ACC112 (cell line): Measurements from ENCODE around the gene CHERP.

Experiments
- H2AFZ ChIP-seq: fragments of 200-600 bp; sonication (generic); one replicate; pipeline ENCODE4 v1.6.0; 2017; ENCODE audit warnings: antibody characterized with exemption, low read length; ENCODE audit not compliant: unreplicated experiment
- H3K27ac ChIP-seq: fragments of 200-600 bp; sonication (generic); 2 replicates; pipeline ENCODE4 v1.5.1; 2014; ENCODE audit warnings: low read depth, mild to moderate bottlenecking, antibody characterized with exemption, low read length, moderate library complexity
- H3K27me3 ChIP-seq: fragments of 200-600 bp; sonication (generic); 2 replicates; pipeline ENCODE4 v1.6.1; 2014; ENCODE audit warnings: mild to moderate bottlenecking, antibody characterized with exemption, low read length, moderate library complexity, mixed read lengths; ENCODE audit not compliant: insufficient read depth
- H3K36me3 ChIP-seq: fragments of 200-600 bp; sonication (generic); 2 replicates; pipeline ENCODE4 v1.6.1; 2016; ENCODE audit warnings: mild to moderate bottlenecking, antibody characterized with exemption, low read length, moderate library complexity, mixed read lengths; ENCODE audit not compliant: insufficient read depth
- H3K4me1 ChIP-seq: fragments of 200-600 bp; sonication (generic); one replicate; pipeline ENCODE4 v1.6.1; 2016; ENCODE audit warnings: low read length, mixed read lengths; ENCODE audit not compliant: insufficient read depth, unreplicated experiment, control insufficient read depth
- H3K4me3 ChIP-seq: fragments of 200-600 bp; sonication (generic); 2 replicates; pipeline ENCODE4 v1.5.1; 2014; ENCODE audit warnings: mild to moderate bottlenecking, low read depth, low read length
- H3K79me2 ChIP-seq: fragments of 200-600 bp; sonication (generic); one replicate; pipeline ENCODE4 v1.6.0; 2016; ENCODE audit warnings: low read length; ENCODE audit not compliant: control insufficient read depth, unreplicated experiment, insufficient read depth

Gene CHERP

DNA sequence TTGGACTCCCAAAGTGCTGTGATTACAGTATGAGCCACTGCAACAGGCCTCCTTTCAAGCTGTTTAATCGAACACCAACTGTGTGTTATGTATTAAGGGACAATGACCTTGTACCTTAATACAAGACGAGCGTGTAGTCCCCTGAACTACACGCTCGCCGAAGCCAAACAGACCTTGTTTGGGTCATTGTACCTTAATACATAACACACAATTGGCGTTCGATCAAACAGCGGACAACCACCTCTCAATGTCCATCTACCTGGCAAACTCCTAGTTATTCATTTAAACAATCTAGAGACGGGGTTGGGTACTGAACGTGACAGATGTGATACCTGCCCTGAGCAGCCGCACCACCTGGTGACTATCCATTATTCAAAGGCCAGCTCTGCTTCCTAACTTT, 1.3 kb downstream of the CHERP start:
- Histone ChIP-seq H3K36me3 (no peaks in the 10 kb centered on the region), H2AFZ (no peak overlapping the region), H3K27me3 (no peaks in the 10 kb centered on the region), H3K79me2 (peaks cover 72% of the 10 kb centered on the region), H3K27ac (0 out of 2 replicates have a peak overlapping the region, but pooled peaks have one; percentile 81), H3K4me1 (peaks cover 9% of the 10 kb centered on the region), H3K4me3 (peak overlapping the region; percentile 95)

DNA sequence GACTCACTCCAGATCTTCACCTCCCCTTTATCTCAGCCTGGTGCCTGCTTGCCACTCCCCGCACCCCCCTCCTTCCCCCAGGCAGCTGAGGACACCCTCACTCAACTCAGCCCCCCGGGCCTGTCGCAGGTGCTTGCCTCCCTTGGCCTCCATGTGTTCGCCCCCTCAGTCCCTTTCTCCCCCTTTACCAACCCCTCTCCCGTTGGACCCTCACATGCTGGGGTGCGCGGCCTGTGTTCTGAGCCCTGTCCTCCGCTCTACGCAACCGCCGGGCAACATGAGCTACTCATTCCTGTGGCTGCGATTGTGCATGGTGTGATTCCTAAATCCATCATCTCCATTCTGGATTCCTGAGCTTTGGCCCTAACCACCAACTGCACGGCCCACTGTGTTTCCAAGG, 5.1 kb downstream of the CHERP start:
- Histone ChIP-seq H3K79me2 (peaks cover 62% of the 10 kb centered on the region), H3K27ac (no peak overlapping the region), H3K4me3 (no peak overlapping the region), H2AFZ (no peak overlapping the region), H3K36me3 (no peaks in the 10 kb centered on the region), H3K27me3 (no peaks in the 10 kb centered on the region), H3K4me1 (peaks cover 6% of the 10 kb centered on the region)

- Histone ChIP-seq H3K27me3 (no peaks in the 10 kb centered on the region), H3K36me3 (no peaks in the 10 kb centered on the region), H3K27ac (no peak overlapping the region), H3K4me1 (peaks cover 4% of the 10 kb centered on the region), H3K4me3 (no peak overlapping the region), H2AFZ (no peak overlapping the region), H3K79me2 (peaks cover 53% of the 10 kb centered on the region)
These were observed 6.1 kb downstream of the CHERP start for GRCh38 chr19:16536130-16536529.

- H3K4me3 ChIP-seq, result no peak overlapping the region
- H3K27me3 ChIP-seq, result no peaks in the 10 kb centered on the region
- H3K36me3 ChIP-seq, result no peaks in the 10 kb centered on the region
- no peak overlapping the region for H3K27ac ChIP-seq
- no peak overlapping the region for H2AFZ ChIP-seq
- H3K4me1 ChIP-seq, result no peaks in the 10 kb centered on the region
- peaks cover 45% of the 10 kb centered on the region for H3K79me2 ChIP-seq
These were observed 6.9 kb downstream of the CHERP start for GRCh38 chr19:16535381-16535780.

- Histone ChIP-seq H3K27me3 (no peaks in the 10 kb centered on the region), H3K27ac (no peak overlapping the region), H3K79me2 (peaks cover 22% of the 10 kb centered on the region), H3K36me3 (0 out of 2 replicates have a peak, but pooled peaks cover 3% of the 10 kb centered on the region), H2AFZ (no peak overlapping the region), H3K4me3 (no peak overlapping the region), H3K4me1 (no peaks in the 10 kb centered on the region)
These were observed 9.6 kb downstream of the CHERP start for GRCh38 chr19:16532440-16533234.

- Histone ChIP-seq H3K79me2 (peaks cover 10% of the 10 kb centered on the region), H3K36me3 (0 out of 2 replicates have a peak, but pooled peaks cover 3% of the 10 kb centered on the region), H3K4me1 (no peaks in the 10 kb centered on the region), H3K27me3 (no peaks in the 10 kb centered on the region), H2AFZ (no peak overlapping the region), H3K4me3 (no peak overlapping the region), H3K27ac (no peak overlapping the region)
These were observed 10.9 kb downstream of the CHERP start for GRCh38 chr19:16531380-16531669.

- H3K4me3 ChIP-seq, result no peak overlapping the region
- no peaks in the 10 kb centered on the region for H3K27me3 ChIP-seq
- 0 out of 2 replicates have a peak, but pooled peaks cover 3% of the 10 kb centered on the region for H3K36me3 ChIP-seq
- no peak overlapping the region for H3K27ac ChIP-seq
- H3K79me2 ChIP-seq, result peaks cover 4% of the 10 kb centered on the region
- no peaks in the 10 kb centered on the region for H3K4me1 ChIP-seq
- H2AFZ ChIP-seq, result no peak overlapping the region
These were observed 11.5 kb downstream of the CHERP start for GRCh38 chr19:16530540-16531379.

DNA sequence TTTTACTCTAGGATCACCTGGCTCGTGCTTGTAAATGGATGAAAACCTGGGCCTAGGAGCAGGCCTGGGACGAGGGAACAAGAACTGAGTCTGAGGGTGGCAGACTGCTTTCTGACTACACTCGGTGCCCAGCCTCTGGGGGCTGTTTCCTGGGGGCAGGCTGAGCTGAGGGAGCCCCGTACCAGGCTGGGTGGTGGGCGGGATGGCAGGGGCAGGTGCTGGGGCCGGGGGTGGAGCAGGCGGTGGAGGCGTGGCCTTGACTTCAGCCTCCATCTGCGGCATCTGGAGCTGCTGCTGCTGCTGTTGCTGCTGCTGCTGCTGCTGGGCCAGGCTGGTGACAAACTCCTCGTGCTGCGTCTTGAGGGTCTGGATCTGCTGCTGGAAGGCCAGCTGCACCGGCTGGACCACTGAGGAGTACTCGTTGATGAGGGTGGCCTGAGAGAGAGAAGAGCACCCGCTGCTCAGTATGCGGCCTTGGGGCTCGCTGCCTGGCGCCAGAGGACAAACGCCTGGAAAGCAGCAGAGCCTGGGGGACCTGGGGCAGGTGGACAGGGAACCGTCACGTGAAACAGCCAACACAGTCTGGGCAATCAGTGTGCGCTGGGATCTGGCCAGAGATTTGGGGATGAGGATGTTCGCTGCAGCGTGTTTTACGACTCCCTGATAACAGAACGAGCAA, 12.6 kb downstream of the CHERP start:
- H3K27me3 ChIP-seq, result no peaks in the 10 kb centered on the region
- no peaks in the 10 kb centered on the region for H3K4me1 ChIP-seq
- no peak overlapping the region for H3K27ac ChIP-seq
- H3K79me2 ChIP-seq, result no peaks in the 10 kb centered on the region
- H2AFZ ChIP-seq, result no peak overlapping the region
- 0 out of 2 replicates have a peak, but pooled peaks cover 3% of the 10 kb centered on the region for H3K36me3 ChIP-seq
- H3K4me3 ChIP-seq, result no peak overlapping the region

GRCh38 chr19:16527971-16528521, 14.2 kb downstream of the CHERP start:
- no peak overlapping the region for H3K4me3 ChIP-seq
- H3K4me1 ChIP-seq, result no peaks in the 10 kb centered on the region
- no peaks in the 10 kb centered on the region for H3K79me2 ChIP-seq

DNA sequence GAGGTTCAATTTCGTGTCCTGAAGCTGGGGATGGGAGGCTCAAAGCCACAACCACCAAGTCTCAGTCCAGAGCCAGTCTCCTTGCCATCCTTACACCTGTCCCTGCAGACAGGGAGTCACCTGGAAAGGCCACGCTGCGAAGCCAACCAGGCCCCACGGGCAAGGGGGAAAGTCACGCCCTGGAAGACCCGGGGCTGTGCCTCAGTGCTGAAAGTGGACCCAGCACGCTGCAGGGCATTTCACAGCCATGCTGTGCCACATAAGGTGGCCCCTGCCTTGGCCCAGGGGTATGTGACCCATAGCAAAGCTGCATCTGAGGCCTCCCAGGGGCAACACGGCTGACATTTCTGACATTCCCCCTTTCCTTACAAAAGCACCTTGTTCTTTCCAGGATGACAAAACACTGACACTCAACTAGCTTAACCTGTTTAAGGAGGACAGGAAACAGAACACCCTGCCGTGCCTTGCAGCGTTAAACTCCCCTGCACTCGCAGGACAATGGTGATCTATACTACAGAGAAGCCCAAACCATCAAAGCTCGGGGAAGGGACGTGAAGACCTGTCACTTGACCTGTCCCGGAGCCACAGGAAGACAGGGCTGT, 14.8 kb downstream of the CHERP start:
- Histone ChIP-seq H3K27me3 (no peaks in the 10 kb centered on the region), H3K4me1 (no peaks in the 10 kb centered on the region), H3K36me3 (0 out of 2 replicates have a peak, but pooled peaks cover 3% of the 10 kb centered on the region), H3K4me3 (no peak overlapping the region), H3K27ac (no peak overlapping the region), H3K79me2 (no peaks in the 10 kb centered on the region), H2AFZ (no peak overlapping the region)

More at GRCh38 chr19:16527971-16528521, 14.2 kb downstream of the CHERP start:
- no peak overlapping the region for H2AFZ ChIP-seq
- H3K36me3 ChIP-seq, result 0 out of 2 replicates have a peak, but pooled peaks cover 3% of the 10 kb centered on the region
- H3K27me3 ChIP-seq, result no peaks in the 10 kb centered on the region
- H3K27ac ChIP-seq, result no peak overlapping the region
